HCT116 (cell line): ENCODE results near the gene WT1. TPM values are rescaled to one million over a fixed set of nuclear protein-coding genes. Genes with fewer than 3 reads are reported as not detected.

Experiments used
- ATAC-seq: fragments of 200-7000 bp; cut with Tn5 transposase; 2 replicates; pipeline ENCODE4 v1.9.1; 2020; ENCODE audit warnings: mild to moderate bottlenecking, moderate library complexity
- BruUV-seq: library from RNA; stranded (reverse); fragments of 400-500 nt; replicated peaks from 2 replicates; lab custom pipeline; 2021; lab: Mats Ljungman, UMichigan
- CTCF ChIA-PET: fragments of 300-600 bp; sonication (Branson Sonifier 250); formaldehyde crosslinking; loops from one replicate; lab custom pipeline; 2021; ENCODE audit warnings: antibody characterized with exemption; lab: Charles Lee
- POLR2A ChIA-PET: fragments of 300-600, 350-600 bp; sonication (Branson Sonifier 250); formaldehyde crosslinking; loops from one replicate; lab custom pipeline; 2021; ENCODE audit warnings: antibody characterized with exemption; lab: Charles Lee
- RAD21 ChIA-PET, 2 experiments: fragments of 300-600 bp; sonication (Branson Sonifier 250); formaldehyde crosslinking; loops; one replicate each; lab custom pipeline; 2023; ENCODE audit warnings: low total read pairs in 2 of 2; ENCODE audit not compliant: uncharacterized antibody in 2 of 2, unreplicated experiment in 2 of 2, low non-redundant PET in 1 of 2; lab: Charles Lee
- DNase-seq: peaks from one replicate; pipeline ENCODE4 v3.0.0-alpha.2; 2010; ENCODE audit warnings: low read depth, low spot score
- H2AFZ ChIP-seq: fragments of 200-600 bp; shearing (Covaris generic), sonication (generic); 2 replicates; pipeline ENCODE4 v1.6.1; 2017; ENCODE audit warnings: low read depth, mixed run types, mixed read lengths, antibody characterized with exemption, low read length; ENCODE audit not compliant: poor library complexity, severe bottlenecking
- H3K27ac ChIP-seq: 2 replicates; pipeline ENCODE4 v1.5.1; 2012; ENCODE audit warnings: low read depth, low read length
- H3K27me3 ChIP-seq: fragments of 200-600 bp; sonication (generic); 2 replicates; pipeline ENCODE4 v1.6.1; 2016; ENCODE audit warnings: mixed run types, low read length, mixed read lengths; ENCODE audit not compliant: insufficient read depth
- H3K36me3 ChIP-seq, 2 experiments: fragments of 200-500 bp in 1 of 2; fragments of 200-600 bp in 1 of 2; sonication (Bioruptor generic) in 1 of 2; sonication (generic) in 1 of 2; 2 replicates each; pipeline versions ENCODE4 v1.5.1 to v1.6.1; 2014 to 2016; ENCODE audit warnings: low read length in 2 of 2, inconsistent platforms in 1 of 2, mixed read lengths in 1 of 2, mixed run types in 1 of 2; ENCODE audit not compliant: insufficient read depth in 2 of 2, control insufficient read depth in 1 of 2
- H3K4me1 ChIP-seq, 2 experiments: fragments of 200-600 bp in 1 of 2; sonication (generic) in 1 of 2; 2 replicates each; pipeline versions ENCODE4 v1.5.1 to v1.6.1; 2012 to 2017; ENCODE audit warnings: low read length in 2 of 2, inconsistent platforms in 1 of 2, mild to moderate bottlenecking in 1 of 2, mixed read lengths in 1 of 2, mixed run types in 1 of 2, moderate library complexity in 1 of 2; ENCODE audit not compliant: insufficient read depth in 2 of 2, control insufficient read depth in 1 of 2
- H3K4me2 ChIP-seq: fragments of 200-600 bp; sonication (generic); 2 replicates; pipeline ENCODE4 v1.6.1; 2017; ENCODE audit warnings: mixed run types, low read length, mixed read lengths
- H3K4me3 ChIP-seq, 2 experiments: fragments of 200-600 bp in 1 of 2; sonication (generic) in 1 of 2; replicated peaks in 1 of 2; 2 replicates each; pipeline ENCODE4 v1.5.1; 2011 to 2016; ENCODE audit warnings: low read length in 2 of 2, control low read depth in 1 of 2, low read depth in 1 of 2, mild to moderate bottlenecking in 1 of 2, mixed read lengths in 1 of 2, mixed run types in 1 of 2
- H3K79me2 ChIP-seq: fragments of 200-600 bp; sonication (generic); 2 replicates; pipeline ENCODE4 v1.6.1; 2017; ENCODE audit warnings: mild to moderate bottlenecking, mixed run types, low read length, moderate library complexity, mixed read lengths; ENCODE audit not compliant: insufficient read depth
- H3K9ac ChIP-seq: fragments of 200-600 bp; sonication (generic); 2 replicates; pipeline ENCODE4 v1.6.1; 2016; ENCODE audit warnings: low read length, mixed read lengths
- H3K9me2 ChIP-seq: fragments of 200-600 bp; sonication (generic), shearing (Covaris generic); 2 replicates; pipeline ENCODE4 v1.6.1; 2017; ENCODE audit warnings: mixed run types, mild to moderate bottlenecking, moderate library complexity; ENCODE audit not compliant: insufficient read depth
- H3K9me3 ChIP-seq, 2 experiments: fragments of 200-500 bp in 1 of 2; fragments of 200-600 bp in 1 of 2; sonication (Bioruptor generic) in 1 of 2; sonication (generic) in 1 of 2; 2 replicates each; pipeline ENCODE4 v1.6.1; 2014 to 2017; ENCODE audit warnings: low read length in 2 of 2, mixed read lengths in 2 of 2, inconsistent platforms in 1 of 2, low read depth in 1 of 2, mild to moderate bottlenecking in 1 of 2, mixed run types in 1 of 2, moderate library complexity in 1 of 2; ENCODE audit not compliant: control insufficient read depth in 1 of 2, insufficient read depth in 1 of 2
- H4K20me1 ChIP-seq: fragments of 200-600 bp; sonication (generic), shearing (Covaris generic); 2 replicates; pipeline ENCODE4 v1.6.1; 2017; ENCODE audit warnings: mixed run types, mild to moderate bottlenecking, moderate library complexity; ENCODE audit not compliant: insufficient read depth
- CBX3 ChIP-seq: IDR thresholded peaks from 2 replicates; pipeline ENCODE4 v1.6.1; 2012; ENCODE audit warnings: low read depth
- CEBPB ChIP-seq: IDR thresholded peaks from 2 replicates; pipeline ENCODE4 v1.6.1; 2012; ENCODE audit warnings: low read depth
- EZH2phosphoT487 ChIP-seq: fragments of 200-600 bp; IDR thresholded peaks from 2 replicates; pipeline ENCODE4 v1.6.1; 2018; ENCODE audit warnings: antibody characterized with exemption, borderline replicate concordance
- POLR2A ChIP-seq: IDR thresholded peaks from 2 replicates; pipeline ENCODE4 v1.7.0; 2011; ENCODE audit warnings: borderline replicate concordance; ENCODE audit not compliant: insufficient read depth, insufficient read length; ENCODE audit errors: extremely low read depth
- RAD21 ChIP-seq: IDR thresholded peaks from 2 replicates; pipeline ENCODE4 v1.6.1; 2012; ENCODE audit warnings: low read depth, mild to moderate bottlenecking
- SIN3A ChIP-seq: IDR thresholded peaks from 2 replicates; pipeline ENCODE4 v1.6.1; 2012; ENCODE audit warnings: low read depth
- SRF ChIP-seq: IDR thresholded peaks from 2 replicates; pipeline ENCODE4 v1.6.1; 2012; ENCODE audit warnings: low read depth
- ZNF274 ChIP-seq: fragments of 200-500 bp; sonication (Bioruptor generic); IDR thresholded peaks from 2 replicates; pipeline ENCODE4 v1.6.1; 2014; ENCODE audit warnings: mild to moderate bottlenecking, low read depth, low read length, inconsistent platforms
- intact Hi-C: fragments of 100-400 bp; cut with micrococcal nuclease; formaldehyde crosslinking; loops from 2 replicates; pipeline ENCODE4 v1.10.0; 2022
- total RNA-seq: library from RNA; stranded (reverse); gene quantifications from one replicate; pipeline ENCODE4 v1.2.1, GENCODE V29; 2021; ENCODE audit not compliant: unreplicated experiment
- TF ChIP-seq, protein P1 (sequence below): IDR thresholded peaks from 2 replicates; pipeline ENCODE4 v1.6.1; 2012
- TF ChIP-seq, protein P2 (sequence below), 3 experiments: fragments of 200-600 bp in 1 of 3; sonication (generic) in 1 of 3; IDR thresholded peaks in 2 of 3; conservative IDR thresholded peaks in 1 of 3; 2 replicates each; pipeline ENCODE4 v1.5.1; 2012 to 2017; ENCODE audit warnings: low read depth in 2 of 3, low read length in 2 of 3, antibody characterized with exemption in 1 of 3, borderline replicate concordance in 1 of 3, control low read depth in 1 of 3, mild to moderate bottlenecking in 1 of 3, mixed read lengths in 1 of 3, mixed run types in 1 of 3, moderate library complexity in 1 of 3; ENCODE audit not compliant: insufficient read depth in 1 of 3
- TF ChIP-seq, protein P3 (sequence below): IDR thresholded peaks from 2 replicates; pipeline ENCODE4 v1.6.1; 2012
- TF ChIP-seq, protein P4 (sequence below): IDR thresholded peaks from 2 replicates; pipeline ENCODE4 v1.6.1; 2012; ENCODE audit warnings: low read depth

The WT1 gene
- total RNA-seq, 1 experiment from 2014 or later, result 0.07 TPM

DNA sequence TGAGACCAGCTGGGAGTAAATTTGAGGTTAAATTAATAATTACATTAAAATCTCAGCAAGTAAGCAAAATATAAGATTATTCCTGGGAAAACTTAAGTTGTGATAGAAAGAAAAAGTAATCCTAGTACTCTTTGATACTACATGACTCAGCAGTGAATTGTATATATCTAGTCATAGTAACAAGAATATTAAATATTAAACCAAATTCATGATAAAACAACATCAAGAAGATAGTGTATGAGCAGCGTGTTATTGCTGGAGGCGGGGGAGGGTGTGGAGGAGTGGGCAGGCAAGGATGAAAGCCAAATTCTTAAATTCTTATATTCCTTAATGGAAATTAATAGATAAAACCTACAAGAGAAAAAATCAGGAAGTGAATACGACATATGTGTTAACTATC, 95.2 kb downstream of the WT1 start:
- Histone ChIP-seq H3K9me2 (no peaks in the 10 kb centered on the region), H4K20me1 (no peaks in the 10 kb centered on the region), H3K79me2 (no peaks in the 10 kb centered on the region), H3K4me2 (no peak overlapping the region), H3K9me3 (peaks cover 0 to 3% of the 10 kb centered on the region in 2 experiments; a peak in 1 of 4 replicates), H3K36me3 (no peaks in the 10 kb centered on the region)
- RAD21 ChIA-PET, result no interaction called here
- TF ChIP-seq SIN3A (no peak), RAD21 (no peak), ZNF274 (no peak), POLR2A (no peak), EZH2phosphoT487 (no peak), CEBPB (no peak), CBX3 (no peak), SRF (no peak)
- TF ChIP-seq, protein P1, sequence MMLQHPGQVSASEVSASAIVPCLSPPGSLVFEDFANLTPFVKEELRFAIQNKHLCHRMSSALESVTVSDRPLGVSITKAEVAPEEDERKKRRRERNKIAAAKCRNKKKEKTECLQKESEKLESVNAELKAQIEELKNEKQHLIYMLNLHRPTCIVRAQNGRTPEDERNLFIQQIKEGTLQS, result no peak
- TF ChIP-seq, protein P2, sequence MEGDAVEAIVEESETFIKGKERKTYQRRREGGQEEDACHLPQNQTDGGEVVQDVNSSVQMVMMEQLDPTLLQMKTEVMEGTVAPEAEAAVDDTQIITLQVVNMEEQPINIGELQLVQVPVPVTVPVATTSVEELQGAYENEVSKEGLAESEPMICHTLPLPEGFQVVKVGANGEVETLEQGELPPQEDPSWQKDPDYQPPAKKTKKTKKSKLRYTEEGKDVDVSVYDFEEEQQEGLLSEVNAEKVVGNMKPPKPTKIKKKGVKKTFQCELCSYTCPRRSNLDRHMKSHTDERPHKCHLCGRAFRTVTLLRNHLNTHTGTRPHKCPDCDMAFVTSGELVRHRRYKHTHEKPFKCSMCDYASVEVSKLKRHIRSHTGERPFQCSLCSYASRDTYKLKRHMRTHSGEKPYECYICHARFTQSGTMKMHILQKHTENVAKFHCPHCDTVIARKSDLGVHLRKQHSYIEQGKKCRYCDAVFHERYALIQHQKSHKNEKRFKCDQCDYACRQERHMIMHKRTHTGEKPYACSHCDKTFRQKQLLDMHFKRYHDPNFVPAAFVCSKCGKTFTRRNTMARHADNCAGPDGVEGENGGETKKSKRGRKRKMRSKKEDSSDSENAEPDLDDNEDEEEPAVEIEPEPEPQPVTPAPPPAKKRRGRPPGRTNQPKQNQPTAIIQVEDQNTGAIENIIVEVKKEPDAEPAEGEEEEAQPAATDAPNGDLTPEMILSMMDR (IDR thresholded peaks at IDR 0.05 in 2 of 3, conservative IDR thresholded peaks at IDR 0.05 in 1 of 3; ENCODE audit: borderline replicate concordance in 1 of 3, insufficient read depth in 1 of 3, low read depth in 2 of 3, low read length in 2 of 3), result no peak
- TF ChIP-seq, protein P3, sequence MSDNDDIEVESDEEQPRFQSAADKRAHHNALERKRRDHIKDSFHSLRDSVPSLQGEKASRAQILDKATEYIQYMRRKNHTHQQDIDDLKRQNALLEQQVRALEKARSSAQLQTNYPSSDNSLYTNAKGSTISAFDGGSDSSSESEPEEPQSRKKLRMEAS, result no peak
- TF ChIP-seq, protein P4, sequence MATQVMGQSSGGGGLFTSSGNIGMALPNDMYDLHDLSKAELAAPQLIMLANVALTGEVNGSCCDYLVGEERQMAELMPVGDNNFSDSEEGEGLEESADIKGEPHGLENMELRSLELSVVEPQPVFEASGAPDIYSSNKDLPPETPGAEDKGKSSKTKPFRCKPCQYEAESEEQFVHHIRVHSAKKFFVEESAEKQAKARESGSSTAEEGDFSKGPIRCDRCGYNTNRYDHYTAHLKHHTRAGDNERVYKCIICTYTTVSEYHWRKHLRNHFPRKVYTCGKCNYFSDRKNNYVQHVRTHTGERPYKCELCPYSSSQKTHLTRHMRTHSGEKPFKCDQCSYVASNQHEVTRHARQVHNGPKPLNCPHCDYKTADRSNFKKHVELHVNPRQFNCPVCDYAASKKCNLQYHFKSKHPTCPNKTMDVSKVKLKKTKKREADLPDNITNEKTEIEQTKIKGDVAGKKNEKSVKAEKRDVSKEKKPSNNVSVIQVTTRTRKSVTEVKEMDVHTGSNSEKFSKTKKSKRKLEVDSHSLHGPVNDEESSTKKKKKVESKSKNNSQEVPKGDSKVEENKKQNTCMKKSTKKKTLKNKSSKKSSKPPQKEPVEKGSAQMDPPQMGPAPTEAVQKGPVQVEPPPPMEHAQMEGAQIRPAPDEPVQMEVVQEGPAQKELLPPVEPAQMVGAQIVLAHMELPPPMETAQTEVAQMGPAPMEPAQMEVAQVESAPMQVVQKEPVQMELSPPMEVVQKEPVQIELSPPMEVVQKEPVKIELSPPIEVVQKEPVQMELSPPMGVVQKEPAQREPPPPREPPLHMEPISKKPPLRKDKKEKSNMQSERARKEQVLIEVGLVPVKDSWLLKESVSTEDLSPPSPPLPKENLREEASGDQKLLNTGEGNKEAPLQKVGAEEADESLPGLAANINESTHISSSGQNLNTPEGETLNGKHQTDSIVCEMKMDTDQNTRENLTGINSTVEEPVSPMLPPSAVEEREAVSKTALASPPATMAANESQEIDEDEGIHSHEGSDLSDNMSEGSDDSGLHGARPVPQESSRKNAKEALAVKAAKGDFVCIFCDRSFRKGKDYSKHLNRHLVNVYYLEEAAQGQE, result no peak
- TF ChIP-seq, all 23 proteins: peak for 0
- H3K27ac ChIP-seq, result no peak overlapping the region
- no peaks in the 10 kb centered on the region for H3K4me1 ChIP-seq
- intact Hi-C loops, result no loop called here
- ATAC-seq (no peak), DNase-seq (no peak)
- ChIA-PET POLR2A (no interaction called here), CTCF (interaction anchor here (1.5 kb wide), 1 partner anchor 27 kb away, joined by 3 read pairs; no protein-coding TSS in a partner anchor)
- no peaks in the 10 kb centered on the region for H3K27me3 ChIP-seq
- H3K9ac ChIP-seq, result no peak overlapping the region
- H2AFZ ChIP-seq, result no peak overlapping the region
- no TSS peak for BruUV-seq
- no peak overlapping the region for H3K4me3 ChIP-seq

Other genes starting within 250 kb of the WT1 start
- 346 TPM for gene EIF3M, start 148.3 kb upstream of the WT1 start, total RNA-seq